ENCODE measurements around the gene LMBR1.

DNA sequence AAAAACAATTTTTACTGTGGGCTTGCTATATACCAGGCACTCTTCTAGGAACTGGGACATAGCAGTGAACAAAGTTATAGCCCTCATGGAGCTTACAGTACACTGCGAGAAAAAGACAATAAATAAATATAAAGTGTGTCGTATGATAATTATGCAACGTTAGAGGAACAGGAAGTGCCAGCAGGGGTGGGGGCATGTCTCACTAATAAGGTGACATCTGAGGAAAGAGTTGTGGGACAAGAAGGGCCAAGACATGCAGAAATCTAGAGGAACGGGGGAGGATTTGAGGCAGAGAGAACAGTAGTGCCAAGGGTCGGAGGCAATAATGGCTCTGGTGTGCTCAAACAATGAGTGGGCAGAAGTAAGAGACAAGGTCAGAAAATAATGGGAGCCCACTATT, 52.8 kb downstream of the LMBR1 start:
- TF ChIP-seq, protein P1, sequence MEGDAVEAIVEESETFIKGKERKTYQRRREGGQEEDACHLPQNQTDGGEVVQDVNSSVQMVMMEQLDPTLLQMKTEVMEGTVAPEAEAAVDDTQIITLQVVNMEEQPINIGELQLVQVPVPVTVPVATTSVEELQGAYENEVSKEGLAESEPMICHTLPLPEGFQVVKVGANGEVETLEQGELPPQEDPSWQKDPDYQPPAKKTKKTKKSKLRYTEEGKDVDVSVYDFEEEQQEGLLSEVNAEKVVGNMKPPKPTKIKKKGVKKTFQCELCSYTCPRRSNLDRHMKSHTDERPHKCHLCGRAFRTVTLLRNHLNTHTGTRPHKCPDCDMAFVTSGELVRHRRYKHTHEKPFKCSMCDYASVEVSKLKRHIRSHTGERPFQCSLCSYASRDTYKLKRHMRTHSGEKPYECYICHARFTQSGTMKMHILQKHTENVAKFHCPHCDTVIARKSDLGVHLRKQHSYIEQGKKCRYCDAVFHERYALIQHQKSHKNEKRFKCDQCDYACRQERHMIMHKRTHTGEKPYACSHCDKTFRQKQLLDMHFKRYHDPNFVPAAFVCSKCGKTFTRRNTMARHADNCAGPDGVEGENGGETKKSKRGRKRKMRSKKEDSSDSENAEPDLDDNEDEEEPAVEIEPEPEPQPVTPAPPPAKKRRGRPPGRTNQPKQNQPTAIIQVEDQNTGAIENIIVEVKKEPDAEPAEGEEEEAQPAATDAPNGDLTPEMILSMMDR (conservative IDR thresholded peaks at IDR 0.05; ENCODE audit: low read depth, low read length): no peak
- no peak for TF ChIP-seq POLR2A (IDR thresholded peaks at IDR 0.05; ENCODE audit: low read depth, low read length)

Measured in IMR-90 (cell line).